NB4 (cell line): Measurements from ENCODE around the gene PHOSPHO2.

Experiments used
- POLR2A ChIP-seq: IDR thresholded peaks from 2 replicates; pipeline ENCODE4 v1.6.1; 2011; ENCODE audit warnings: mild to moderate bottlenecking; ENCODE audit not compliant: insufficient read length; ENCODE audit errors: extremely low read depth
- TF ChIP-seq, protein P1 (sequence below): IDR thresholded peaks from one replicate; pipeline ENCODE4 v1.5.1; 2012; ENCODE audit warnings: low read depth, low read length

DNA sequence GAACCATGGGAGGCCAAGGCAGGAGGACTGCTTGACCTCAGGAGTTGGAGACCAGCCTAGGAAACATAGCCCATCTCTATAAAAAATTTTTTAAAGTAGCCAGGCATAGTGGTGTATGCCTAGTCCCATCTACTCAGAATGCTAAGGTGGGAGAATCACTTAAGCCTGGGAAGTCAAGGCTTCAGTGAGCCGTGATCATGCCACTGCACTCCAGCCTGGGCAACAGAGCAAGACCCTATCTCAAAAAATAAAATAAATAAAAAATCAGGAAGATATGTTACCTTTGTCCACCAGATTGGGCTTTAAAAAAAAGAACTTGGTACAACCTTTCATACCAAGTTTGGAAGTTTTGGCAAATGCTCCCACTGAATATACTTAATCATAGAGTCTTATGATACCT is 35.4 kb upstream of the PHOSPHO2 start:
- no peak for TF ChIP-seq POLR2A
- TF ChIP-seq, protein P1, sequence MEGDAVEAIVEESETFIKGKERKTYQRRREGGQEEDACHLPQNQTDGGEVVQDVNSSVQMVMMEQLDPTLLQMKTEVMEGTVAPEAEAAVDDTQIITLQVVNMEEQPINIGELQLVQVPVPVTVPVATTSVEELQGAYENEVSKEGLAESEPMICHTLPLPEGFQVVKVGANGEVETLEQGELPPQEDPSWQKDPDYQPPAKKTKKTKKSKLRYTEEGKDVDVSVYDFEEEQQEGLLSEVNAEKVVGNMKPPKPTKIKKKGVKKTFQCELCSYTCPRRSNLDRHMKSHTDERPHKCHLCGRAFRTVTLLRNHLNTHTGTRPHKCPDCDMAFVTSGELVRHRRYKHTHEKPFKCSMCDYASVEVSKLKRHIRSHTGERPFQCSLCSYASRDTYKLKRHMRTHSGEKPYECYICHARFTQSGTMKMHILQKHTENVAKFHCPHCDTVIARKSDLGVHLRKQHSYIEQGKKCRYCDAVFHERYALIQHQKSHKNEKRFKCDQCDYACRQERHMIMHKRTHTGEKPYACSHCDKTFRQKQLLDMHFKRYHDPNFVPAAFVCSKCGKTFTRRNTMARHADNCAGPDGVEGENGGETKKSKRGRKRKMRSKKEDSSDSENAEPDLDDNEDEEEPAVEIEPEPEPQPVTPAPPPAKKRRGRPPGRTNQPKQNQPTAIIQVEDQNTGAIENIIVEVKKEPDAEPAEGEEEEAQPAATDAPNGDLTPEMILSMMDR = no peak
